ENCODE measurements around the gene TRMT6.

- no peak for TF ChIP-seq CTCF (IDR thresholded peaks at IDR 0.05 in 4 of 5, conservative IDR thresholded peaks at IDR 0.05 in 1 of 5)
- no peak for TF ChIP-seq POLR2A (IDR thresholded peaks at IDR 0.05)
Measured at GRCh38 chr20:5989539-5989938, 39.2 kb upstream of the TRMT6 start.
